OCI-LY1 (cell line): ENCODE results near the gene ZDHHC18.

Source experiments
- CTCF ChIP-seq: fragments of 200-600 bp; sonication (generic), shearing (Covaris generic); IDR thresholded peaks from 2 replicates; pipeline ENCODE4 v1.5.1; 2017; ENCODE audit warnings: mild to moderate bottlenecking, antibody characterized with exemption, low read length, moderate library complexity, mixed read lengths
- EZH2 ChIP-seq: fragments of 200-600 bp; sonication (generic), shearing (Covaris generic); IDR thresholded peaks from 2 replicates; pipeline ENCODE4 v1.8.0; 2017; ENCODE audit warnings: borderline replicate concordance, mixed run types, mild to moderate bottlenecking, antibody characterized with exemption, low read length, moderate library complexity, mixed read lengths

GRCh38 chr1:26811057-26811456 is 15.4 kb upstream of the ZDHHC18 start:
- TF ChIP-seq CTCF (no peak), EZH2 (no peak)
